ENCODE results near the gene ACTR10.

Gene ACTR10

GRCh38 chr14:58152014-58152857, 47.7 kb upstream of the ACTR10 start, which contains the start of gene ARMH4:
ARMH4 (minus strand) TSS chr14:58152213; CDS start chr14:58139358, 12,855 bp downstream.
- H2BK12ac ChIP-seq (ENCODE audit: low read length), result no peak within 1 kb of the TSS
- no peak within 1 kb of the TSS for H4K91ac ChIP-seq (ENCODE audit: low read depth, low read length)
- no peak within 1 kb of the TSS for H2BK120ac ChIP-seq (ENCODE audit: insufficient read depth, low read length, poor library complexity)
- H2AFZ ChIP-seq (ENCODE audit: insufficient read depth, low read length, poor library complexity), result peak within 1 kb of the TSS; percentile 38
- no peaks in the 10 kb centered on the region for H3K9me3 ChIP-seq (ENCODE audit: insufficient read depth, low read depth, low read length)
- H3K4me2 ChIP-seq (ENCODE audit: low read length), result peak within 1 kb of the TSS; percentile 76
- peaks cover 4 to 7% of the 10 kb centered on the region in 2 experiments for H3K4me1 ChIP-seq (ENCODE audit: control insufficient read depth in 1 of 2, insufficient read depth in 2 of 2, low read length in 2 of 2)
- H3K23ac ChIP-seq (ENCODE audit: low read length), result no peak within 1 kb of the TSS
- peaks cover 3% of the 10 kb centered on the region for H3K79me1 ChIP-seq (ENCODE audit: low read length)
- H4K12ac ChIP-seq (ENCODE audit: low read depth, low read length), result peak within 1 kb of the TSS; percentile 34
- H3K18ac ChIP-seq (ENCODE audit: low read length), result peak within 1 kb of the TSS; percentile 28
- no peak within 1 kb of the TSS for H3K27ac ChIP-seq (ENCODE audit: low read depth, low read length)
- no peaks in the 10 kb centered on the region for H3K36me3 ChIP-seq (ENCODE audit: control insufficient read depth in 1 of 2, insufficient read depth in 2 of 2, low read length in 2 of 2)
- H3K4ac ChIP-seq (ENCODE audit: low read depth, low read length), result no peak within 1 kb of the TSS
- H3K9ac ChIP-seq (ENCODE audit: low read length), result peak within 1 kb of the TSS; percentile 52
- peaks cover 2% of the 10 kb centered on the region for H3K79me2 ChIP-seq (ENCODE audit: control insufficient read depth, insufficient read depth, low read length, poor library complexity)
- H2AK5ac ChIP-seq (ENCODE audit: low read length), result no peak within 1 kb of the TSS
- H3K14ac ChIP-seq (ENCODE audit: low read length), result peak within 1 kb of the TSS; percentile 38
- H2BK5ac ChIP-seq (ENCODE audit: low read depth, low read length, poor library complexity), result no peak within 1 kb of the TSS
- H4K8ac ChIP-seq (ENCODE audit: low read depth, low read length), result peak within 1 kb of the TSS; percentile 2
- H3K27me3 ChIP-seq (ENCODE audit: insufficient read depth, low read length), result peaks cover 6% of the 10 kb centered on the region
- peak; percentile 75 to 83 for DNase-seq
- H3K4me3 ChIP-seq (ENCODE audit: low read depth, low read length), result peak within 1 kb of the TSS; percentile 85
- no CpG with 5 or more reads among the region's 70 CpGs for WGBS (ENCODE audit: extremely low coverage, insufficient coverage, insufficient read length)

GRCh38 chr14:58160561-58160960, 39.4 kb upstream of the ACTR10 start:
- Histone ChIP-seq H3K14ac (ENCODE audit: low read length) (no peak overlapping the region), H3K9ac (ENCODE audit: low read length) (no peak overlapping the region), H3K79me1 (ENCODE audit: low read length) (no peaks in the 10 kb centered on the region), H4K8ac (ENCODE audit: low read depth, low read length) (no peak overlapping the region), H3K79me2 (ENCODE audit: control insufficient read depth, insufficient read depth, low read length, poor library complexity) (no peaks in the 10 kb centered on the region), H3K4ac (ENCODE audit: low read depth, low read length) (no peak overlapping the region), H3K4me3 (ENCODE audit: low read depth, low read length) (no peak overlapping the region), H3K36me3 (ENCODE audit: control insufficient read depth in 1 of 2, insufficient read depth in 2 of 2, low read length in 2 of 2) (no peaks in the 10 kb centered on the region), H3K18ac (ENCODE audit: low read length) (no peak overlapping the region), H4K91ac (ENCODE audit: low read depth, low read length) (no peak overlapping the region), H2AK5ac (ENCODE audit: low read length) (no peak overlapping the region), H3K4me2 (ENCODE audit: low read length) (no peak overlapping the region), H2BK5ac (ENCODE audit: low read depth, low read length, poor library complexity) (no peak overlapping the region), H2BK12ac (ENCODE audit: low read length) (no peak overlapping the region), H3K27me3 (ENCODE audit: insufficient read depth, low read length) (no peaks in the 10 kb centered on the region), H2AFZ (ENCODE audit: insufficient read depth, low read length, poor library complexity) (no peak overlapping the region), H3K27ac (ENCODE audit: low read depth, low read length) (no peak overlapping the region), H3K23ac (ENCODE audit: low read length) (no peak overlapping the region), H4K12ac (ENCODE audit: low read depth, low read length) (no peak overlapping the region), H3K4me1 (ENCODE audit: control insufficient read depth in 1 of 2, insufficient read depth in 2 of 2, low read length in 2 of 2) (no peaks in the 10 kb centered on the region), H3K9me3 (ENCODE audit: insufficient read depth, low read depth, low read length) (no peaks in the 10 kb centered on the region), H2BK120ac (ENCODE audit: insufficient read depth, low read length, poor library complexity) (no peak overlapping the region)
- DNase-seq, result no peak

GRCh38 chr14:58166005-58166983, 33.7 kb upstream of the ACTR10 start:
- H4K12ac ChIP-seq (ENCODE audit: low read depth, low read length), result no peak overlapping the region
- peak; percentile 72 to 91 for DNase-seq
- no peak overlapping the region for H3K9ac ChIP-seq (ENCODE audit: low read length)
- no peaks in the 10 kb centered on the region for H3K79me2 ChIP-seq (ENCODE audit: control insufficient read depth, insufficient read depth, low read length, poor library complexity)
- H3K4me3 ChIP-seq (ENCODE audit: low read depth, low read length), result no peak overlapping the region
- no peaks in the 10 kb centered on the region for H3K27me3 ChIP-seq (ENCODE audit: insufficient read depth, low read length)
- H4K91ac ChIP-seq (ENCODE audit: low read depth, low read length), result no peak overlapping the region
- no peak overlapping the region for H2AK5ac ChIP-seq (ENCODE audit: low read length)
- H3K27ac ChIP-seq (ENCODE audit: low read depth, low read length), result no peak overlapping the region
- no peak overlapping the region for H2AFZ ChIP-seq (ENCODE audit: insufficient read depth, low read length, poor library complexity)
- H3K4ac ChIP-seq (ENCODE audit: low read depth, low read length), result no peak overlapping the region
- no peak overlapping the region for H3K23ac ChIP-seq (ENCODE audit: low read length)
- H3K4me1 ChIP-seq (ENCODE audit: control insufficient read depth in 1 of 2, insufficient read depth in 2 of 2, low read length in 2 of 2), result no peaks in the 10 kb centered on the region
- H3K9me3 ChIP-seq (ENCODE audit: insufficient read depth, low read depth, low read length), result no peaks in the 10 kb centered on the region
- H2BK120ac ChIP-seq (ENCODE audit: insufficient read depth, low read length, poor library complexity), result no peak overlapping the region
- H3K36me3 ChIP-seq (ENCODE audit: control insufficient read depth in 1 of 2, insufficient read depth in 2 of 2, low read length in 2 of 2), result no peaks in the 10 kb centered on the region
- no peak overlapping the region for H4K8ac ChIP-seq (ENCODE audit: low read depth, low read length)
- no peak overlapping the region for H3K18ac ChIP-seq (ENCODE audit: low read length)
- no peak overlapping the region for H3K14ac ChIP-seq (ENCODE audit: low read length)
- H2BK5ac ChIP-seq (ENCODE audit: low read depth, low read length, poor library complexity), result no peak overlapping the region
- no peak overlapping the region for H2BK12ac ChIP-seq (ENCODE audit: low read length)
- no peak overlapping the region for H3K4me2 ChIP-seq (ENCODE audit: low read length)
- H3K79me1 ChIP-seq (ENCODE audit: low read length), result no peaks in the 10 kb centered on the region
- WGBS (ENCODE audit: extremely low coverage, insufficient coverage, insufficient read length), result no CpG with 5 or more reads among the region's 10 CpGs

- H3K36me3 ChIP-seq (ENCODE audit: control insufficient read depth in 1 of 2, insufficient read depth in 2 of 2, low read length in 2 of 2), result no peaks in the 10 kb centered on the region
- no peak overlapping the region for H3K14ac ChIP-seq (ENCODE audit: low read length)
- H2BK12ac ChIP-seq (ENCODE audit: low read length), result no peak overlapping the region
- no peaks in the 10 kb centered on the region for H3K79me1 ChIP-seq (ENCODE audit: low read length)
- H3K23ac ChIP-seq (ENCODE audit: low read length), result no peak overlapping the region
- H3K27ac ChIP-seq (ENCODE audit: low read depth, low read length), result no peak overlapping the region
- no peak overlapping the region for H3K9ac ChIP-seq (ENCODE audit: low read length)
- no peak overlapping the region for H3K4me3 ChIP-seq (ENCODE audit: low read depth, low read length)
- H4K12ac ChIP-seq (ENCODE audit: low read depth, low read length), result no peak overlapping the region
- H3K4ac ChIP-seq (ENCODE audit: low read depth, low read length), result no peak overlapping the region
- H3K27me3 ChIP-seq (ENCODE audit: insufficient read depth, low read length), result no peaks in the 10 kb centered on the region
- H4K91ac ChIP-seq (ENCODE audit: low read depth, low read length), result no peak overlapping the region
- no peak overlapping the region for H3K18ac ChIP-seq (ENCODE audit: low read length)
- no peak overlapping the region for H2AK5ac ChIP-seq (ENCODE audit: low read length)
- DNase-seq, result no peak
- H2BK5ac ChIP-seq (ENCODE audit: low read depth, low read length, poor library complexity), result no peak overlapping the region
- no CpG with 5 or more reads among the region's 1 CpG for WGBS (ENCODE audit: extremely low coverage, insufficient coverage, insufficient read length)
- H3K9me3 ChIP-seq (ENCODE audit: insufficient read depth, low read depth, low read length), result no peaks in the 10 kb centered on the region
- H3K4me1 ChIP-seq (ENCODE audit: control insufficient read depth in 1 of 2, insufficient read depth in 2 of 2, low read length in 2 of 2), result no peaks in the 10 kb centered on the region
- H3K79me2 ChIP-seq (ENCODE audit: control insufficient read depth, insufficient read depth, low read length, poor library complexity), result no peaks in the 10 kb centered on the region
- no peak overlapping the region for H2AFZ ChIP-seq (ENCODE audit: insufficient read depth, low read length, poor library complexity)
- H4K8ac ChIP-seq (ENCODE audit: low read depth, low read length), result no peak overlapping the region
- H2BK120ac ChIP-seq (ENCODE audit: insufficient read depth, low read length, poor library complexity), result no peak overlapping the region
- H3K4me2 ChIP-seq (ENCODE audit: low read length), result no peak overlapping the region
These were observed 32.9 kb upstream of the ACTR10 start for GRCh38 chr14:58167057-58167456.
